Measurements from ENCODE around the gene RFC4.
A peak's percentile ranks its signal among the peaks of the same experiment; 100 is the strongest.
"Not testable (repeated sequence)": the region's sequence is repeated elsewhere in the genome, so short reads cannot be mapped to it uniquely, and the experiment has no call there.

RFC4 gene

DNA sequence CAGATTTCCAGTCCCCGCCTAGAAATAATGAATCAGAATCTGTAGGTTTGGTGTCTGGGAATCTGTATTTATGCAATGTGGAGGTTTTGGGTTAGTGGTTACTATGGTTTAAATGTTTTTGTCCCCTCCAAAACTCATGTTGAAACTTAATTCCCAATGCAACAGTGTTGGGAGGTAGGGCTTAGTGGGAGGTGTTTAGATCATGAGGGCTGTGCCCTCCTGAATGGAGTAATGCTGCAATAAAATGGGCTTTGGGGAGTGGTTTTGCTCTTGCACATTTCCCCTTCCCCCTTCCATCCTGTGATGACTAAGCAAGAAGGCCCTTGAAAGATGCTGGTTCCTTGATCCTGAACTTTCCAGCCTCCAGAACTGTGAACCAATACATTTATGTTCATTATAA, 9.2 kb upstream of the RFC4 start:
- Mint-ChIP-seq H3K9me3 (no peaks in the 10 kb centered on the region), H3K36me3 (ENCODE audit: low read depth) (no peaks in the 10 kb centered on the region), H3K27me3 (no peaks in the 10 kb centered on the region), H3K4me3 (no peak overlapping the region), H3K4me1 (ENCODE audit: low read depth) (peaks cover 9% of the 10 kb centered on the region), H3K27ac (no peak overlapping the region)
- no peak for DNase-seq

GRCh38 chr3:186814100-186814499, 7.8 kb upstream of the RFC4 start:
- Mint-ChIP-seq H3K36me3 (ENCODE audit: low read depth) (no peaks in the 10 kb centered on the region), H3K27me3 (no peaks in the 10 kb centered on the region)

GRCh38 chr3:186811313-186811712, 5.0 kb upstream of the RFC4 start:
- not testable (repeated sequence) for H3K9me3 Mint-ChIP-seq

More at GRCh38 chr3:186814100-186814499, 7.8 kb upstream of the RFC4 start:
- peaks cover 9% of the 10 kb centered on the region for H3K4me1 Mint-ChIP-seq (ENCODE audit: low read depth)
- no peak overlapping the region for H3K4me3 Mint-ChIP-seq
- DNase-seq, result no peak
- no peak overlapping the region for H3K27ac Mint-ChIP-seq
- no peaks in the 10 kb centered on the region for H3K9me3 Mint-ChIP-seq

GRCh38 chr3:186810336-186810996, 4.2 kb upstream of the RFC4 start:
- Mint-ChIP-seq H3K27me3 (no peaks in the 10 kb centered on the region), H3K27ac (no peak overlapping the region), H3K9me3 (no peaks in the 10 kb centered on the region), H3K36me3 (ENCODE audit: low read depth) (peaks cover 14% of the 10 kb centered on the region), H3K4me3 (no peak overlapping the region), H3K4me1 (ENCODE audit: low read depth) (peaks cover 17% of the 10 kb centered on the region)
- DNase-seq, result no peak

More at GRCh38 chr3:186811313-186811712, 5.0 kb upstream of the RFC4 start:
- H3K27ac Mint-ChIP-seq; H3K4me3 Mint-ChIP-seq; DNase-seq; H3K27me3 Mint-ChIP-seq; H3K36me3 Mint-ChIP-seq (ENCODE audit: low read depth): not testable (repeated sequence)
- H3K4me1 Mint-ChIP-seq (ENCODE audit: low read depth), result peaks cover 19% of the 10 kb centered on the region

- Mint-ChIP-seq H3K4me3 (peak overlapping the region; percentile 96), H3K27ac (peak overlapping the region; percentile 98), H3K4me1 (ENCODE audit: low read depth) (peaks cover 30% of the 10 kb centered on the region), H3K36me3 (ENCODE audit: low read depth) (peaks cover 45% of the 10 kb centered on the region), H3K9me3 (no peaks in the 10 kb centered on the region), H3K27me3 (no peaks in the 10 kb centered on the region)
- no peak for DNase-seq
These were observed 949 bp upstream of the RFC4 start for GRCh38 chr3:186807231-186807630.

GRCh38 chr3:186803447-186803846, 2.8 kb downstream of the RFC4 start:
- peaks cover 46% of the 10 kb centered on the region for H3K4me1 Mint-ChIP-seq (ENCODE audit: low read depth)
- H3K27me3 Mint-ChIP-seq, result not testable (repeated sequence)

GRCh38 chr3:186802701-186803100, 3.6 kb downstream of the RFC4 start:
- no peaks in the 10 kb centered on the region for H3K9me3 Mint-ChIP-seq
- H3K4me3 Mint-ChIP-seq, result no peak overlapping the region

More at GRCh38 chr3:186803447-186803846, 2.8 kb downstream of the RFC4 start:
- H3K9me3 Mint-ChIP-seq, H3K4me3 Mint-ChIP-seq, H3K27ac Mint-ChIP-seq, DNase-seq: not testable (repeated sequence)
- H3K36me3 Mint-ChIP-seq (ENCODE audit: low read depth), result peaks cover 79% of the 10 kb centered on the region

GRCh38 chr3:186800285-186800684, 6.0 kb downstream of the RFC4 start:
- Mint-ChIP-seq H3K27ac (no peak overlapping the region), H3K9me3 (no peaks in the 10 kb centered on the region), H3K4me3 (no peak overlapping the region), H3K4me1 (ENCODE audit: low read depth) (peaks cover 37% of the 10 kb centered on the region), H3K27me3 (no peaks in the 10 kb centered on the region), H3K36me3 (ENCODE audit: low read depth) (peaks cover 91% of the 10 kb centered on the region)
- DNase-seq, result no peak

More at GRCh38 chr3:186802701-186803100, 3.6 kb downstream of the RFC4 start:
- Mint-ChIP-seq H3K4me1 (ENCODE audit: low read depth) (peaks cover 48% of the 10 kb centered on the region), H3K27ac (peak overlapping the region; percentile 18), H3K27me3 (no peaks in the 10 kb centered on the region), H3K36me3 (ENCODE audit: low read depth) (peaks cover 86% of the 10 kb centered on the region)
- DNase-seq, result no peak

- no peaks in the 10 kb centered on the region for H3K27me3 Mint-ChIP-seq
- H3K4me1 Mint-ChIP-seq (ENCODE audit: low read depth), result peaks cover 25% of the 10 kb centered on the region
- peak overlapping the region; percentile 15 for H3K27ac Mint-ChIP-seq
- no peak overlapping the region for H3K4me3 Mint-ChIP-seq
- no peaks in the 10 kb centered on the region for H3K9me3 Mint-ChIP-seq
- no peak for DNase-seq
- peaks cover 93% of the 10 kb centered on the region for H3K36me3 Mint-ChIP-seq (ENCODE audit: low read depth)
These were observed 7.9 kb downstream of the RFC4 start for GRCh38 chr3:186798239-186798874.

- peaks cover 100% of the 10 kb centered on the region for H3K36me3 Mint-ChIP-seq (ENCODE audit: low read depth)
- H3K27ac Mint-ChIP-seq, result peak overlapping the region; percentile 100
- no peaks in the 10 kb centered on the region for H3K27me3 Mint-ChIP-seq
- H3K4me3 Mint-ChIP-seq, result peak overlapping the region; percentile 100
- no peaks in the 10 kb centered on the region for H3K9me3 Mint-ChIP-seq
- DNase-seq, result peak; percentile 62
- H3K4me1 Mint-ChIP-seq (ENCODE audit: low read depth), result peaks cover 42% of the 10 kb centered on the region
These were observed 15.9 kb downstream of the RFC4 start for GRCh38 chr3:186790261-186790981.

GRCh38 chr3:186789554-186790260, 16.6 kb downstream of the RFC4 start:
- DNase-seq, result no peak
- Mint-ChIP-seq H3K27ac (peak overlapping the region; percentile 100), H3K27me3 (no peaks in the 10 kb centered on the region), H3K36me3 (ENCODE audit: low read depth) (peaks cover 100% of the 10 kb centered on the region), H3K4me3 (peak overlapping the region; percentile 100), H3K4me1 (ENCODE audit: low read depth) (peaks cover 42% of the 10 kb centered on the region), H3K9me3 (no peaks in the 10 kb centered on the region)

GRCh38 chr3:186788482-186789370, 17.6 kb downstream of the RFC4 start:
- Mint-ChIP-seq H3K27ac (peak overlapping the region; percentile 100), H3K36me3 (ENCODE audit: low read depth) (peaks cover 100% of the 10 kb centered on the region), H3K9me3 (no peaks in the 10 kb centered on the region), H3K4me3 (peak overlapping the region; percentile 100), H3K4me1 (ENCODE audit: low read depth) (peaks cover 44% of the 10 kb centered on the region), H3K27me3 (no peaks in the 10 kb centered on the region)
- no peak for DNase-seq

DNA sequence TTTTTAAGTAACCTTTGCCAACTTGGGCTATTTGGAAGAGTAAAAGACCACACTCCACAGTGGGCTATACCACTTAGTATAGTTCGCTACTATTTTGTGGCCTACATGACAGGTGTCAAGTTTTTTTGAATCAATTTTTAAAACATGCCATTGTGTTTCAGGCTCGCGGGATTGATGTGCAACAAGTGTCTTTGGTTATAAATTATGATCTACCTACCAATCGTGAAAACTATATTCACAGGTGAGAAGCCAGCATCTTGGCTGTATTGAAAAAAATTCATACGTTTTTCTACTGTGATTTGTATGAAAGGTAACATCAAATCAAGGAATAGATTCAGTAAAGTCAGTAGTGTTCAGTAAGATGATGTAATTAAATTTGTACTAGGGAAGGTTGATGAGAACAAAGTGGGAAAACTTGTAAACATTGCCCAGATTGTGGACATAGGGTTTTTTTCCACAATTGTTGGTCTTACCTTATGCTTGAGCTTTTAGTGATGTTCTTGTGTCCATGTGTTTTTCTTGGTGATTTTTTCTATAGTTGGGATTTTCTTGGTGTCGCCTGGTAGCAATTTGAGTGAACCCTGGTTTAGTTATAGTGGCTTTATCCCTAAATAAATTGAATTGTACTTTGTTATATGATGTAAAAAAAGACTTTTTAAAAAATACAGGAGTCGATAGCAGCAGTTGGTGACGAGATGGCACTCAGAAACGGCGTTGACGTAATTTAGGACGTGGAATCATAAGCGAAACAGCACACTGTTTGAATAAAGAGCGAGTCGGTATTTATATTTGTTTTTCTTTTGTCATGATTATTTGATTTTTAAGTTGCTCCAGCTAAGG, 18.4 kb downstream of the RFC4 start:
- no peaks in the 10 kb centered on the region for H3K27me3 Mint-ChIP-seq
- peak overlapping the region; percentile 100 for H3K4me3 Mint-ChIP-seq
- peaks cover 99% of the 10 kb centered on the region for H3K36me3 Mint-ChIP-seq (ENCODE audit: low read depth)
- DNase-seq, result no peak
- peaks cover 47% of the 10 kb centered on the region for H3K4me1 Mint-ChIP-seq (ENCODE audit: low read depth)
- H3K9me3 Mint-ChIP-seq, result no peaks in the 10 kb centered on the region
- H3K27ac Mint-ChIP-seq, result peak overlapping the region; percentile 100

Measured in activated T-cell treated with anti-CD3 and anti-CD28 coated beads, Interleukin-2, amount 50 U/mL, for 24 hours (primary cell).